Neural crest cell (in vitro differentiated cells): Measurements from ENCODE around the gene NFIX. TPM values are rescaled to one million over a fixed set of nuclear protein-coding genes. Genes with fewer than 3 reads are reported as not detected.
A peak's percentile ranks its signal among the peaks of the same experiment; 100 is the strongest.

ENCODE experiments used
- DNase-seq: peaks from one replicate; pipeline ENCODE4 v3.0.0; 2021; ENCODE audit warnings: low read depth, mixed read lengths, low spot score
- H3K27ac Mint-ChIP-seq: one replicate; pipeline ENCODE4 v1.8.0; 2021; ENCODE audit warnings: mild to moderate bottlenecking, mixed read lengths; ENCODE audit not compliant: unreplicated experiment
- H3K27me3 Mint-ChIP-seq: 2 replicates; pipeline ENCODE4 v1.8.0; 2021; ENCODE audit warnings: low read depth, mild to moderate bottlenecking, mixed read lengths
- H3K36me3 Mint-ChIP-seq: 2 replicates; pipeline ENCODE4 v1.8.0; 2021; ENCODE audit warnings: low read depth, mild to moderate bottlenecking, mixed read lengths
- H3K4me1 Mint-ChIP-seq: 2 replicates; pipeline ENCODE4 v1.8.0; 2021; ENCODE audit warnings: mixed read lengths
- H3K4me3 Mint-ChIP-seq: one replicate; pipeline ENCODE4 v1.8.0; 2021; ENCODE audit warnings: mild to moderate bottlenecking, mixed read lengths
- H3K9me3 Mint-ChIP-seq: 2 replicates; pipeline ENCODE4 v1.8.0; 2021; ENCODE audit warnings: mixed read lengths
- CTCF ChIP-seq: fragments of 200-600 bp; sonication (generic); conservative IDR thresholded peaks from 2 replicates; pipeline ENCODE4 v1.5.0; 2021; ENCODE audit warnings: antibody characterized with exemption, mild to moderate bottlenecking
- total RNA-seq: library from RNA; stranded (reverse); gene quantifications from 2 replicates; pipeline ENCODE4 v1.2.1, GENCODE V29; 2021

The NFIX gene
- total RNA-seq, 1 donor from 2014 or later = 0.68 TPM

- Mint-ChIP-seq H3K9me3 (no peaks in the 10 kb centered on the region), H3K27me3 (peaks cover 92% of the 10 kb centered on the region), H3K36me3 (no peaks in the 10 kb centered on the region), H3K27ac (no peak overlapping the region), H3K4me3 (no peak overlapping the region), H3K4me1 (peaks cover 4% of the 10 kb centered on the region)
- DNase-seq = no peak
- TF ChIP-seq CTCF = no peak
Observed at GRCh38 chr19:13079542-13079986, 84.3 kb downstream of the NFIX start.

GRCh38 chr19:13082192-13083007 is 87.1 kb downstream of the NFIX start:
- H3K9me3 Mint-ChIP-seq = no peaks in the 10 kb centered on the region
- peaks cover 93% of the 10 kb centered on the region for H3K27me3 Mint-ChIP-seq
- H3K4me3 Mint-ChIP-seq = no peak overlapping the region
- peak; percentile 34 for TF ChIP-seq CTCF
- no peak overlapping the region for H3K27ac Mint-ChIP-seq
- no peak for DNase-seq
- H3K4me1 Mint-ChIP-seq = peaks cover 4% of the 10 kb centered on the region
- H3K36me3 Mint-ChIP-seq = no peaks in the 10 kb centered on the region

- Mint-ChIP-seq H3K36me3 (no peaks in the 10 kb centered on the region), H3K9me3 (no peaks in the 10 kb centered on the region), H3K4me1 (peaks cover 4% of the 10 kb centered on the region), H3K27ac (no peak overlapping the region), H3K27me3 (peaks cover 92% of the 10 kb centered on the region), H3K4me3 (no peak overlapping the region)
- DNase-seq = no peak
- TF ChIP-seq CTCF = no peak
Observed at GRCh38 chr19:13083008-13083404, 87.7 kb downstream of the NFIX start.

GRCh38 chr19:13083627-13084026 is 88.4 kb downstream of the NFIX start:
- peaks cover 93% of the 10 kb centered on the region for H3K27me3 Mint-ChIP-seq
- peaks cover 4% of the 10 kb centered on the region for H3K4me1 Mint-ChIP-seq
- H3K4me3 Mint-ChIP-seq = no peak overlapping the region
- no peak for TF ChIP-seq CTCF
- no peak overlapping the region for H3K27ac Mint-ChIP-seq
- H3K36me3 Mint-ChIP-seq = no peaks in the 10 kb centered on the region
- no peak for DNase-seq
- H3K9me3 Mint-ChIP-seq = no peaks in the 10 kb centered on the region

- no peak overlapping the region for H3K27ac Mint-ChIP-seq
- no peaks in the 10 kb centered on the region for H3K36me3 Mint-ChIP-seq
- H3K27me3 Mint-ChIP-seq = peaks cover 91% of the 10 kb centered on the region
- peaks cover 4% of the 10 kb centered on the region for H3K4me1 Mint-ChIP-seq
- no peaks in the 10 kb centered on the region for H3K9me3 Mint-ChIP-seq
- H3K4me3 Mint-ChIP-seq = no peak overlapping the region
- TF ChIP-seq CTCF = no peak
- DNase-seq = no peak
Observed at GRCh38 chr19:13085666-13086065, 90.4 kb downstream of the NFIX start.
